22Rv1 (cell line): ENCODE data around the gene DUSP9.

Experiments used
- CTCF ChIP-seq: fragments of 450-650 bp; IDR thresholded peaks from 2 replicates; pipeline ENCODE4 v1.5.1; 2017; ENCODE audit warnings: mild to moderate bottlenecking
- ZFX ChIP-seq: fragments of 450-650 bp; IDR thresholded peaks from 2 replicates; pipeline ENCODE4 v1.6.1; 2017; ENCODE audit warnings: antibody characterized with exemption, borderline replicate concordance

GRCh38 chrX:153620576-153620975, 26.4 kb upstream of the DUSP9 start:
- TF ChIP-seq ZFX = no peak
- no peak for TF ChIP-seq CTCF
